ENCODE data around the gene GLOD4. TPM values are rescaled to one million over a fixed set of nuclear protein-coding genes. Genes with fewer than 3 reads are reported as not detected.

GLOD4 gene
- total RNA-seq, 1 experiment from 2014 or later, result 84.3 TPM

Other genes starting within 250 kb of the GLOD4 start
- 6.7 and 10.1 TPM in 2 replicates for gene VPS53, start 67.4 kb downstream of the GLOD4 start, total RNA-seq (2014; rRNA removed; shearing (Covaris generic))
- 32.8 and 37.1 TPM in 2 replicates for gene TLCD3A, start 49.7 kb downstream of the GLOD4 start, total RNA-seq (2014; rRNA removed; shearing (Covaris generic))
- gene GEMIN4, start 30.0 kb downstream of the GLOD4 start, total RNA-seq (2014; rRNA removed; shearing (Covaris generic)), result 6.7 and 13.4 TPM in 2 replicates
- 12.1 and 19.2 TPM in 2 replicates for gene MRM3, start 73 bp upstream of the GLOD4 start, total RNA-seq (2014; rRNA removed; shearing (Covaris generic))
- 22.6 and 32.8 TPM in 2 replicates for gene NXN, start 197.5 kb upstream of the GLOD4 start, total RNA-seq (2014; rRNA removed; shearing (Covaris generic))
- 19.2 and 19.5 TPM in 2 replicates for gene TIMM22, start 214.8 kb upstream of the GLOD4 start, total RNA-seq (2014; rRNA removed; shearing (Covaris generic))